GM19324 (cell line): Measurements from ENCODE around the gene SH2D4B.

Experiments used
- ATAC-seq: cut with Tn5 transposase; IDR thresholded peaks from one replicate; pipeline ENCODE4 v1.9.1; 2021; ENCODE audit warnings: mild to moderate bottlenecking, moderate library complexity; ENCODE audit not compliant: unreplicated experiment, low FRiP score

Gene SH2D4B

GRCh38 chr10:80503584-80504157 is 34.0 kb upstream of the SH2D4B start:
- no peak for ATAC-seq

DNA sequence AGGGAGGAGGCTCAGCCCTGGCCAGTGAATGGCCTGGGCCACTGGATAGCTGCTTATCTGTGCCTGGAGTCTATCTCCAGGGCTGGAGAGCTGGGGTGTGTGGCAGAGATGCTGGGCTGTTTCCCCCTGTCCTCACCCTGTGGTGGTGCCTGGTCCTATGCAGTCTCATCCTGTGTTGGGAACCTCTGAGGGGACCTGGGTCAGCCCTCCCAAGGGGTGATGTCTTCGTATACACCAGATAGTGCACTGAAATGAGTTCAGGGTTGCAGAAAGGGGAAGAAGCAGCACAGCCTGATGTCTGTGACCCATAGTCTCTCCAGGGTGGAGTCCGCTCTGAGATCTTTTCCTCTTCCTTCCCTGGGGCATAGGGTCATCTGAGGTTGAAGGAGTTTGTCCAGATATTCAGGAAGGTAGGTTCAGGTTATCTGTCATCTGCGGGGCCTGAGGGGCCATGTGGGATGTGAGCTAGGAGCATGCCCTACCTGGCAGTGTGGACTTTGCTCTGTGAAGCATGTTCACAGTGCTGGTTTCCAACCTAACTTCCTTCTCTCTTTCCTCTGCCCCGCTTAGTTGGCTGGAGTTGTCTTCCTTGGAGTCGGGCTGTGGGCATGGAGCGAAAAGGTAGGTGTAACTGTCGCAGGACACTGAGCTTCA is 33.4 kb upstream of the SH2D4B start:
- ATAC-seq = no peak

DNA sequence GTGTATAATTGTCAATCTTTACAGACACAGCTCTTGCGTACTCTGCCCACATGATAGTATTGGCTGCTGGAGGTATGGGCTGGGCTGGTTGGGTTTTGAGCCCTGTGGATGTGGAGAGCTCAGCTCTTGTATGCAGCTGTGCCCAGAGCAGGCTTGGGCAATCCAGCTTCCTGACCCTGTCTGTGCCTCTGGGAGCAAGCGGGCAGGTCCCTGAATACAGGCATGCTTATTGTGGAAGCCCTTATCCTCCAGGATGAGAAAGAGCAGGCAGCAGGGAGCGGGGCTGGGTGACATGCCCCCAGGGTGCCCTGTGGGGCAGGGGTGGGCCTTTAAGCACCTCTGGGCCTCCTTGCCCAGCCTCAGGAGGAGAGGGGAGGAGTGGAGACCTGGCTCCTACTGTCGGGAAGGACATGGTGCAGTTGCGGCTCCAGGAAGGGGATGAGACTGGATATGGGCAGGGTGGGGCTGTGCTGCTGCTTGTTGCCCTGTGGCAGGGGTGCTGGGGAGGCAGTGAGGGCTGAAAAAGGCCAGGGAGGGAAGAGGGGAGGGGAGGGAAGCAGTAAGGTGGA is 32.7 kb upstream of the SH2D4B start:
- ATAC-seq = no peak

GRCh38 chr10:80506189-80506575 is 31.5 kb upstream of the SH2D4B start:
- ATAC-seq = no peak

DNA sequence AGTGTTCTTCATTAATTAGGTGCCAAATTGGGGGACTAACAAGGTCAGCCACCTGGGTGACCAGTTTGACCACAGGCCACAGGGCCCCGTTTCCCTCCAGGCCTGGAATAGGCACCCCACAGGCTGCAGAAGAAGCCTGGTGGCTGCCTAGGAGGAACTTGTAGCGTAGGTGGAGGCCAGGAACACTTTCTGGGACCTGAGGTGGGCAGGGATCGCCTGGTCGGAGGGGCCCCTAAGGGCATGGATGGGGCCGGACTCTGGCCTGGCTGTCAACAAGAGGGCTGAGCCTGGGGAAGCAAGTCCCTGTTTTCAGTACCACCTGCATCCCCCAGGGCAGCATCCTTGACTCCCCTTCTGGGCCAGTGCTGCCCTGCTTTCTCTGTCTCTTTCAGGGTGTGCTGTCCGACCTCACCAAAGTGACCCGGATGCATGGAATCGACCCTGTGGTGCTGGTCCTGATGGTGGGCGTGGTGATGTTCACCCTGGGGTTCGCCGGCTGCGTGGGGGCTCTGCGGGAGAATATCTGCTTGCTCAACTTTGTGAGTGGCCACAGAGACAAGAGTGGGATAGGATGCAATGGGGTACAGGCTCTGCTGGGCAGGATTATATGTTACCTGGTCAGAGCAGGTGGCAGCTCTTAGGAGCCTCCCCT is 30.7 kb upstream of the SH2D4B start:
- ATAC-seq = no peak

GRCh38 chr10:80509108-80509402 is 28.6 kb upstream of the SH2D4B start:
- no peak for ATAC-seq

DNA sequence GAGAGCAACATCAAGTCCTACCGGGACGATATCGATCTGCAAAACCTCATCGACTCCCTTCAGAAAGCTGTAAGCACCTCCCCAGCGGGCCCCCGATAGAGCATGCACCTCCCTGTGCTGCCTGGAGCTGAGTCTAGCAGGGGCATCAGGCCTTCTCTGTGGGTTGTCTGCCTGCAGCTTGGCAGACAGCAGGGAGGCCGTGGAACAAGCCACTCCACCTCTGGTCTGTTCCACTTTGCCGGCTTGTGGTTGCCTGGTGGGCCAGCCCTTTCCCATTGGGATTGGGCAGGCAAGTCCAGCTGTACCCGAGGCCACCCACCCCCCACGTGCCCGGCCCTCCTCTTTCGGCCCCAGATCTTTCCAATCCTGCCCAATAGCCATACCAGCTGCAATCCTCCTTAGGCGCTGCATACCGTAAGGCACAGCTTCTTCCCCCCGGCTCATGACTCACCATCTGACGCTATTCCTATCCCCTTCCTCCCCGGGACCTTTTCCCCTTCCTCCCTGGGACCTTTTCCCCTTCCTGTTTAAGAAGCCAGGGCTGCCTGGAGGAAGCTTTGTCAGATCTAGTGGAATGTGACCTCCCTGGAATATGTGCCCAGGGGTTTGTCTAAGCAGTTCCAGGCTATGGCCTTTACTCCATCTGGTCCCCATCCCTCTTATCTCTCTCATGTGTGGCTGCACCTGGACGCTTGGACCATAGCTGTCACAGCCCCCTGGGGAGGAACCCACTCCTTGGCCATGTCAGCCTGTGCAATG is 28.1 kb upstream of the SH2D4B start:
- no peak for ATAC-seq

- ATAC-seq = no peak
These were observed 25.6 kb upstream of the SH2D4B start for GRCh38 chr10:80512031-80512526.

DNA sequence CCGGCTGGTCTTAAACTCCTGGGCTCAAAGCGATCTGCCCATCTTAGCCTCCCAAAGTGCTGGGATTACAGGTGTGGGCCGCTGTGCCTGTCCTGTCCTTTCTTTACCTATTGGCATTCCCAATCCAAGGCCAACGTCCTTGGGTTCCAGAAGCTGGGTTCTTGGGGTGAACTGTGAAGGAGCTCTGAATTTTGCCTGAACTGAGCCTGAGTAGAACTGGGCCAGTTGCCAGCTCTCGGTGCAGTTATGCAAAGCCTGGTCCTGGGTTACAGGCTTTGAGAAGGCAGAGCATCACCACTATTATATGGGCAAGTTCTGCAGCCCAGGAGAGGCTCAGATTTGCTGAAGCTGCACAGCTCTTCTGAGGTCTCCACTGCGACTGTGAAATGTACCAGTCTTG is 24.6 kb upstream of the SH2D4B start:
- no peak for ATAC-seq

DNA sequence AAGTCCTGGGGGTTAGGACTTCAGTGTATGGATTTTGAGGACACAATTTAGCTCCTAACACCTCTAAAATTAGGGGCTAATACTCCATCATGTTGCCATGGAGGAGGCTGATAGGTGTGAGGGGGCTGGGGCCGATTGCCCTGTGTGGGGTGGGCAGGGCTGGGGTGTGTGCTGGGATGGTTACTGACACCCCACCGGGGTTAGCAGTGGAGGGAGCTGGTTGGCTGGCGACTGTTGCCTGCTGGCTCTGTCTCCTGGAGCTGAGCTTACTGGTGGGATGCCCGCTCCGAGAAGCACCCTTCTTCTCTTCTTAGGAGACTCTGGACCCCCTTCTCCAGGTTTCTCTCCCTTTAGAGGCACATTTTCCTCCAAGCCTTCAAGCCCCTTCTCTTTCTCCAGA is 22.2 kb upstream of the SH2D4B start:
- no peak for ATAC-seq

DNA sequence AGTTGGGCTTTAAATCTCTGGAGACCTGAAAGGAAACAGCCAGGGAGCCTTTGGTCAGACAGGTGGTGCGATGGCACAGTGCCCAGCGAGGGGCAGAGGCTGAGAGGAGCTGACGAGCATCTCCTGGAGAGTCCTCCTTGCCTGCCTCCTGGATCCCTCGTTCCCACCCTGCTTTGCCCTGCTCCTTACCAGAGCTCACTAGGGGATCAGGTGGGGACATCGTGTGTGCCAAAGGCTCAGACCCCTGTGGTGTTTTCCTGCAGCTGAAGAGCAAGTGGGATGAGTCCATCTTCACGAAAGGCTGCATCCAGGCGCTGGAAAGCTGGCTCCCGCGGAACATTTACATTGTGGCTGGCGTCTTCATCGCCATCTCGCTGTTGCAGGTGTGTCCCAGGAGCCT is 21.8 kb upstream of the SH2D4B start:
- ATAC-seq = no peak

GRCh38 chr10:80516506-80517075 is 21.1 kb upstream of the SH2D4B start:
- ATAC-seq = no peak

DNA sequence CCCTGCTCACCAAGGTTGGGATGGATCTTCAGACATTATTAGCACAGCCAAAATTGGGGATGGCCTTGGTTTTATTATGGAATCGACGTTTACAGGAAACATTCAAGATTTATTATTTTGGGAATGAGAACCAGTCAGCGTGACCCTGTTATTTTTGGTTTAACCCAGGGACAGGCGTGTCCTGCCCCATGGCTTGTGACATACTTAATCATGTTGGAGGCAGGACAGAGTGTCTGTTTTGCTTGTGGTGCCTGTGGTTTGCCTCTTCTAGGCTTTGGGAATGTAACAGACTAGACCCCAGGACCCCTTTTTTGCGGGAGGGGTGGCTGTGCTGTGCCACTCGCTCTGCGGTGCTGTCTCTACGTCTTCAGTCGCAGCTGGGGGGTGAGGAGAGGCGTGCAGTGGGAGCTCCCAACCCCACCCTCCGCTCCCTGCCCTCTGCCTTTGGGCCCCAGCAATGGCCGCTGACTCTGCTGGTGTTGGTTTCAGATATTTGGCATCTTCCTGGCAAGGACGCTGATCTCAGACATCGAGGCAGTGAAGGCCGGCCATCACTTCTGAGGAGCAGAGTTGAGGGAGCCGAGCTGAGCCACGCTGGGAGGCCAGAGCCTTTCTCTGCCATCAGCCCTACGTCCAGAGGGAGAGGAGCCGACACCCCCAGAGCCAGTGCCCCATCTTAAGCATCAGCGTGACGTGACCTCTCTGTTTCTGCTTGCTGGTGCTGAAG is 20.1 kb upstream of the SH2D4B start:
- no peak for ATAC-seq

DNA sequence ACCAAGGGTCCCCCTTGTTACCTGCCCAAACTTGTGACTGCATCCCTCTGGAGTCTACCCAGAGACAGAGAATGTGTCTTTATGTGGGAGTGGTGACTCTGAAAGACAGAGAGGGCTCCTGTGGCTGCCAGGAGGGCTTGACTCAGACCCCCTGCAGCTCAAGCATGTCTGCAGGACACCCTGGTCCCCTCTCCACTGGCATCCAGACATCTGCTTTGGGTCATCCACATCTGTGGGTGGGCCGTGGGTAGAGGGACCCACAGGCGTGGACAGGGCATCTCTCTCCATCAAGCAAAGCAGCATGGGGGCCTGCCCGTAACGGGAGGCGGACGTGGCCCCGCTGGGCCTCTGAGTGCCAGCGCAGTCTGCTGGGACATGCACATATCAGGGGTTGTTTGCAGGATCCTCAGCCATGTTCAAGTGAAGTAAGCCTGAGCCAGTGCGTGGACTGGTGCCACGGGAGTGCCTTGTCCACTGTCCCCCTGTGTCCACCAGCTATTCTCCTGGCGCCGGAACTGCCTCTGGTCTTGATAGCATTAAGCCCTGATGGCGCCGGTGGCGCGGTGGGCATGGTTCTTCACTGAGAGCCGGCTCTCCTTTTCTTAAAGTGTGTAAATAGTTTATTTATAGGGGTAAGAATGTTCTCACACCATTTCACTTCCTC is 19.4 kb upstream of the SH2D4B start:
- no peak for ATAC-seq

DNA sequence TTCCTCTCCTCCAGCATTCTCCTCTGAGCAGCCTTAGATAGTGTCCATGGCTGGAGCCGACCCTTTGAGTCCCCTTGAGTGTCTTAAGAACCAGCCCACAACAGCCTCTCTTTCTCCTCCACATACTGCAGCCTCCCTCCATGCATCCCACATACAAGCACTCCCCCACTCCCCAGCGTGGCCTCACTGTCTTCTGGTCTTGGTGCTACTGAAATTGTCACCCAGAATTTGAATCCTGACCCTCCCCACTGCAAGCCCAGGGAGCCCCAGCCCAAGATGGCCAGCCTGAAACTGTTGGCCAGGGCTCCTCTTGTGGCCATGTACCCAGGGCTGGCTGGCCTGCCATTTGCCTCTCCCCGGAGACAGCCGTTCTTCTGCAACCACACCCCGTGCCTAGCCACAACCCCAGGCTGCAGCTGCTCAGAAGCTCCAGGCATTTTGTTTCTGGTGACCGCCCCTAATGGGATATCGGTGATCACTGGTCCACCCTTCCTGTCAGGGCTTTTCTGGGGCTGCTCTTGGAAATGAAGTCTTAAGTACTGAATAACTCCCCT is 18.8 kb upstream of the SH2D4B start:
- ATAC-seq = no peak

GRCh38 chr10:80519936-80520650 is 17.6 kb upstream of the SH2D4B start:
- no peak for ATAC-seq

DNA sequence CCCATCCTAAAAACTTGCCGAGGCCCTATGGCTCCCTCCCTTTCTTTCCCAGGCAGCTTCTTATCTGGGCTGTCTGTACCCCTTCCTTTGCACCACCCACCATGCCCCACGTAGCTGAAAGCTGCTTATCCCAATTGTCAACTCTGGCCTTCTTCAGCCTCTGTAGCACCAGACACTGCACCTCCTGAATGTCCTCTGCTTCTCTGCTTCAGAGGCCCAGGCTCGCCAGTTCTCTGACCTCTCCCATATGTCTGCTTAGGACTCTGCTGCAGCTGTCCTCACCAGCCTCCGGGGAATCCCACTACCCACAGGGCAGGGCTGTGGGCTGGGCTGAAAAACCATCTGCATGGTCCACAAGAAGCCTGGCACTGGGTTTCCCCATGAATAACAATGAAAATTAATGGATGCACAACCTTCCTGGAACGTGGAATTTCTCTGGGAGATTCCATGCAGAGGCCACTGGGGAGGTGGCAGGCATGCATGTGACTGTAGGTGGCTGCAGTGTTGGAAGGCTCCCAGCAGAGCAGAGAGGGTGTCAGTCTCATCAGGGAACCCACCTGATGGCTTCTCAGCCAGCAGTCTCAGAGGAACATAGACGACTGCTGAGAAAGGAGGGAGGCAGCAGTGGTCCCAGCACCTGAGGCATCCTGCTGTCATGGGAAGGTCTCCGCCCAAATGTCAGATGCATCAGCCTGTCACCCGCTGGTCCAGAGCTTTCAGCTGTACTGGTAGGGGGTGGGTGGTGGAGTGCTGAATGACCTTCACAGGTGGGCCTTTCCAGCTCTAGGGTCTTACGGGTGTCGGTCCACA is 16.8 kb upstream of the SH2D4B start:
- ATAC-seq = no peak
